BLaER1 treated with 17β-estradiol and CSF1 and Interleukin-3, amounts not matched to agents 10 nM and 100 nM (cell line): Measurements from ENCODE around the gene TRIM71.

Experiments
- H3K27ac ChIP-seq, 11 experiments: shearing (Covaris generic); formaldehyde crosslinking; 2 replicates each; pipeline ENCODE4 v1.8.1; 2022
- H3K27me3 ChIP-seq, 11 experiments: shearing (Covaris generic); formaldehyde crosslinking; 2 replicates each; pipeline ENCODE4 v1.8.1; 2022
- H3K36me3 ChIP-seq, 11 experiments: shearing (Covaris generic); formaldehyde crosslinking; 2 replicates each; pipeline ENCODE4 v1.8.1; 2022
- H3K4me1 ChIP-seq, 10 experiments: shearing (Covaris generic); formaldehyde crosslinking; 2 replicates each; pipeline ENCODE4 v1.8.1; 2022
- H3K4me2 ChIP-seq, 11 experiments: shearing (Covaris generic); formaldehyde crosslinking; 2 replicates each; pipeline ENCODE4 v1.8.1; 2022
- H3K4me3 ChIP-seq, 10 experiments: shearing (Covaris generic); formaldehyde crosslinking; 2 replicates each; pipeline ENCODE4 v1.8.1; 2022
- H3K9ac ChIP-seq, 11 experiments: shearing (Covaris generic); formaldehyde crosslinking; 2 replicates each; pipeline ENCODE4 v1.8.1; 2022
- H3K9me3 ChIP-seq, 11 experiments: shearing (Covaris generic); formaldehyde crosslinking; replicated peaks in 1 of 11; 2 replicates each; pipeline ENCODE4 v1.8.1; 2022
- H4K20me1 ChIP-seq, 11 experiments: shearing (Covaris generic); formaldehyde crosslinking; 2 replicates each; pipeline ENCODE4 v1.8.1; 2022
- Cebpa-rat ChIP-seq, 11 experiments: shearing (Covaris generic); IDR thresholded peaks; 2 replicates each; pipeline ENCODE4 v1.8.1; 2022

TRIM71 gene

GRCh38 chr3:32872487-32873382 lies 54.9 kb downstream of the TRIM71 start:
- Histone ChIP-seq H3K27me3 (no peaks in the 10 kb centered on the region), H3K9ac (0 out of 22 replicates have a peak overlapping the region, but pooled peaks of 1 of the 11 experiments have one; percentile 1), H3K4me2 (peak overlapping the region in 6 of 11 experiments; percentile 15 to 80 (median 60); a peak in 9 of 22 replicates), H4K20me1 (no peaks in the 10 kb centered on the region), H3K36me3 (0 out of 22 replicates have a peak, but pooled peaks cover 0 to 12% (median 0%) of the 10 kb centered on the region in 11 experiments), H3K27ac (0 out of 22 replicates have a peak overlapping the region, but pooled peaks of 1 of the 11 experiments have one; percentile 24), H3K9me3 (no peaks in the 10 kb centered on the region), H3K4me3 (no peak overlapping the region), H3K4me1 (peaks cover 11 to 34% (median 28%) of the 10 kb centered on the region in 10 experiments)
- no peak for TF ChIP-seq Cebpa-rat (IDR thresholded peaks at IDR 0.05)

DNA sequence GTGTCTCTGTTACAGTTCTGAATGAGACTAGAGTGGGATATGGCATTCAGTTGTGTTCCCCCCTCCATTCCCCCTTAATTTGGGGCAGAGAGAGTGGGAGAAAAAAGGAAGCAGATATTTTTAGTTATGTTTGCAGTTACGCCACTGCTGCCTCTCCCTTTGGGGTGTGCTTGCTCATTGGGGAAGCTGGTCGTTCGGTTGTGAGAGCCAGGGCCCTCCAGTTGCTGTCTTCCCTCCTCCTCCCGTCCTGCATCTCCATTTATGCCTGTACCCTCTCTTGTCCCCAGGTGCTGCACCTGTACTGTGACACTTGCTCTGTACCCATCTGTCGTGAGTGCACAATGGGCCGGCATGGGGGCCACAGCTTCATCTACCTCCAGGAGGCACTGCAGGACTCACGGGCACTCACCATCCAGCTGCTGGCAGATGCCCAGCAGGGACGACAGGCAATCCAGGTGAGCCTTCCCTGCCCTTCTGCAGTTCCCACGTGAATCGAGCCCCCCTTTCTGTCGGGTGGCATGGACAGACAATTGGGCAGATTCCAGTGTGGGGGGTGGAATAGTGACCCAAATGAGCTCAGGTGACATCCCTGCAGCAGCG lies 55.8 kb downstream of the TRIM71 start:
- H3K9me3 ChIP-seq, result no peaks in the 10 kb centered on the region
- H3K27ac ChIP-seq, result peak overlapping the region in 1 of 11 experiments; percentile 24; a peak in 1 of 22 replicates
- H3K36me3 ChIP-seq, result 0 out of 22 replicates have a peak, but pooled peaks cover 0 to 12% (median 0%) of the 10 kb centered on the region in 11 experiments
- no peak overlapping the region for H3K4me3 ChIP-seq
- H3K27me3 ChIP-seq, result no peaks in the 10 kb centered on the region
- H3K9ac ChIP-seq, result 0 out of 22 replicates have a peak overlapping the region, but pooled peaks of 1 of the 11 experiments have one; percentile 1
- TF ChIP-seq Cebpa-rat (IDR thresholded peaks at IDR 0.05), result no peak
- no peaks in the 10 kb centered on the region for H4K20me1 ChIP-seq
- peaks cover 11 to 34% (median 28%) of the 10 kb centered on the region in 10 experiments for H3K4me1 ChIP-seq
- H3K4me2 ChIP-seq, result peak overlapping the region in 9 of 11 experiments; percentile 10 to 80 (median 56); a peak in 17 of 22 replicates

DNA sequence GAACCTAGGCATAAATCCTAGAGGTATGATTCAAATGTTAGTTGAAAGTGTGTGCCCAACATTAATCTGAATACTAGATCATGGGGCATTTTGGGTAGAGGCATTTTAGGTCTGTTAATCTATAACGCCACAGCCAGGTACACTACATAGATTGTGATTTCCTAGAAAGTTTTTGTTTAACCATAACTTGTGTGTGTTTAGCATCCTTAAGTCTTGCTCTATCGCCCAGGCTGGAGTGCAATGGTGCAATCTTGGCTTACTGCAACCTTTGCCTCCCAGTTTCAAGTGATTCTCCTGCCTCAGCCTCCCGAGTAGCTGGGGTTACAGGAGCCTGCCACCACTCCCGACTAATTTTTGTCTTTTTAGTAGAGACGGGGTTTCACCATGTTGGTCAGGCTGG lies 59.1 kb downstream of the TRIM71 start:
- H3K9me3 ChIP-seq, result no peaks in the 10 kb centered on the region
- 0 out of 22 replicates have a peak, but pooled peaks cover 0 to 12% (median 0%) of the 10 kb centered on the region in 11 experiments for H3K36me3 ChIP-seq
- H3K4me1 ChIP-seq, result peaks cover 8 to 12% (median 11%) of the 10 kb centered on the region in 10 experiments; a peak in 18 of 20 replicates
- no peak overlapping the region for H3K9ac ChIP-seq
- no peak overlapping the region for H3K4me3 ChIP-seq
- H3K27me3 ChIP-seq, result no peaks in the 10 kb centered on the region
- no peak overlapping the region for H3K27ac ChIP-seq
- no peak overlapping the region for H3K4me2 ChIP-seq
- H4K20me1 ChIP-seq, result no peaks in the 10 kb centered on the region
- TF ChIP-seq Cebpa-rat (IDR thresholded peaks at IDR 0.05), result no peak

DNA sequence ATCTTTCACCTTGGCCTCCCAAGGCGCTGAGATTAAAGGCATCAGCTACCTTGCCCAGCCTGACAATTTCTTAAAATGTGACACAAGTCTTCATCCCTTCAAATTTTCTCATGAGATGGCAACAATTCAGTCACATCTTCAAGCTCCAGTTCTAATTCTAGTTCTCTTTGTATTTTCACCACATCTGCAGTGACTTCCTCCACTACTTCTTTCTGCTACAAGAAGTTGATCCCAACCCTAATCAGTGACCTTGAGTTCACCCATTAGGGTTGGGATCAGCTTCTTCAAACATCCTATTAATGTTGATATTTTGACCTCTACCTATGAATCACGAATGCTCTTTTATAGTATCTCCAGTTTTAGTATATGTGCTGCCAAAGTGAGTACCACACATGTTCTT lies 59.8 kb downstream of the TRIM71 start:
- H3K9me3 ChIP-seq, result no peaks in the 10 kb centered on the region
- no peak overlapping the region for H3K4me3 ChIP-seq
- no peak for TF ChIP-seq Cebpa-rat (IDR thresholded peaks at IDR 0.05)
- no peak overlapping the region for H3K4me2 ChIP-seq
- H4K20me1 ChIP-seq, result no peaks in the 10 kb centered on the region
- H3K36me3 ChIP-seq, result 0 out of 22 replicates have a peak, but pooled peaks cover 0 to 12% (median 0%) of the 10 kb centered on the region in 11 experiments
- no peak overlapping the region for H3K27ac ChIP-seq
- H3K9ac ChIP-seq, result no peak overlapping the region
- H3K27me3 ChIP-seq, result no peaks in the 10 kb centered on the region
- H3K4me1 ChIP-seq, result peaks cover 8 to 18% (median 11%) of the 10 kb centered on the region in 10 experiments; a peak in 18 of 20 replicates

GRCh38 chr3:32880225-32880624 lies 62.4 kb downstream of the TRIM71 start:
- Histone ChIP-seq H4K20me1 (no peaks in the 10 kb centered on the region), H3K4me2 (no peak overlapping the region), H3K4me3 (no peak overlapping the region), H3K27ac (no peak overlapping the region), H3K9ac (no peak overlapping the region), H3K4me1 (peaks cover 0 to 9% (median 0%) of the 10 kb centered on the region in 10 experiments; a peak in 3 of 20 replicates), H3K27me3 (no peaks in the 10 kb centered on the region), H3K9me3 (no peaks in the 10 kb centered on the region), H3K36me3 (0 out of 22 replicates have a peak, but pooled peaks cover 0 to 12% (median 0%) of the 10 kb centered on the region in 11 experiments)
- TF ChIP-seq Cebpa-rat (IDR thresholded peaks at IDR 0.05), result no peak

DNA sequence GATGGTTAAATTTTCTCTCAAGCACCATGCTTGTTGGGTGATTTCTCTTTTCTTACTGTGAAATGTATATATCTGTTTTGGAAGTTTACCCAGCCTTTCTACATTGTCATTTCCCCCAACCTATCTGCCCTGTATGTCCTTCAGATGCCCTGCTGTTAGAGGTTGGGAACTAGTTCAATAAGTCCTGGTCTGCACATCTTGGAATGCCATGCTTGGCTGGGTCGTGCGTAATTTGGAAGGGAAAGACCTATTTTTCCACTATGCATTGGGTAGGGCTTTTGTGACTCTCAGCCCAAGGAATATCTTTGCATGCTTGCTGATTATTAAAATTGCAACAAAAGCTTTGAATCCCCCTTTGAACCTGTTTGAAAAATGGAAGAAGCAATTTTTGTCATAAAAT lies 63.8 kb downstream of the TRIM71 start:
- Histone ChIP-seq H3K4me2 (no peak overlapping the region), H3K27me3 (no peaks in the 10 kb centered on the region), H3K4me1 (peaks cover 0 to 9% (median 0%) of the 10 kb centered on the region in 10 experiments; a peak in 3 of 20 replicates), H3K9ac (no peak overlapping the region), H3K36me3 (0 out of 22 replicates have a peak, but pooled peaks cover 0 to 6% (median 0%) of the 10 kb centered on the region in 11 experiments), H3K4me3 (no peak overlapping the region), H3K9me3 (no peaks in the 10 kb centered on the region), H3K27ac (no peak overlapping the region), H4K20me1 (no peaks in the 10 kb centered on the region)
- TF ChIP-seq Cebpa-rat (IDR thresholded peaks at IDR 0.05), result no peak

- Histone ChIP-seq H3K9me3 (no peaks in the 10 kb centered on the region), H3K27ac (no peak overlapping the region), H3K4me2 (peak overlapping the region in 2 of 11 experiments; percentile 3 to 42; a peak in 2 of 22 replicates), H3K36me3 (0 out of 22 replicates have a peak, but pooled peaks cover 0 to under 1% (median 0%) of the 10 kb centered on the region in 11 experiments), H3K9ac (no peak overlapping the region), H3K27me3 (no peaks in the 10 kb centered on the region), H4K20me1 (no peaks in the 10 kb centered on the region), H3K4me3 (no peak overlapping the region), H3K4me1 (peaks cover 0 to 9% (median 0%) of the 10 kb centered on the region in 10 experiments; a peak in 3 of 20 replicates)
- TF ChIP-seq Cebpa-rat (IDR thresholded peaks at IDR 0.05), result no peak
Measured at GRCh38 chr3:32882189-32882588, 64.4 kb downstream of the TRIM71 start.

GRCh38 chr3:32882603-32883025 lies 64.8 kb downstream of the TRIM71 start:
- Histone ChIP-seq H3K4me1 (peaks cover 0 to 9% (median 0%) of the 10 kb centered on the region in 10 experiments; a peak in 3 of 20 replicates), H3K9ac (no peak overlapping the region), H3K27me3 (no peaks in the 10 kb centered on the region), H3K9me3 (no peaks in the 10 kb centered on the region), H3K4me3 (no peak overlapping the region), H3K27ac (no peak overlapping the region), H3K4me2 (peak overlapping the region in 2 of 11 experiments; percentile 3 to 42; a peak in 2 of 22 replicates), H4K20me1 (no peaks in the 10 kb centered on the region), H3K36me3 (no peaks in the 10 kb centered on the region)
- no peak for TF ChIP-seq Cebpa-rat (IDR thresholded peaks at IDR 0.05)

GRCh38 chr3:32883817-32884216 lies 66.0 kb downstream of the TRIM71 start:
- no peak overlapping the region for H3K4me3 ChIP-seq
- TF ChIP-seq Cebpa-rat (IDR thresholded peaks at IDR 0.05), result no peak
- H3K36me3 ChIP-seq, result no peaks in the 10 kb centered on the region
- no peaks in the 10 kb centered on the region for H3K27me3 ChIP-seq
- no peak overlapping the region for H3K9ac ChIP-seq
- no peak overlapping the region for H3K27ac ChIP-seq
- H4K20me1 ChIP-seq, result no peaks in the 10 kb centered on the region
- H3K4me1 ChIP-seq, result peaks cover 0 to 9% (median 0%) of the 10 kb centered on the region in 10 experiments; a peak in 3 of 20 replicates
- no peaks in the 10 kb centered on the region for H3K9me3 ChIP-seq
- H3K4me2 ChIP-seq, result no peak overlapping the region
